ENCODE data around the gene TNIK.

GRCh38 chr3:171049861-171050444, 410.3 kb downstream of the TNIK start:
- TF ChIP-seq CTCF (conservative IDR thresholded peaks at IDR 0.05; ENCODE audit: low read depth, low read length) (peak; percentile 90), EZH2 (IDR thresholded peaks at IDR 0.05; ENCODE audit: low read length, unreplicated experiment) (no peak)
